Inflammatory macrophage (primary cell): ENCODE data around the gene ZNF526.

Experiments used
- DNase-seq, 2 donors: peaks; one replicate each; pipeline ENCODE4 v3.0.0-alpha.2; 2020 to 2022

ZNF526 gene

DNA sequence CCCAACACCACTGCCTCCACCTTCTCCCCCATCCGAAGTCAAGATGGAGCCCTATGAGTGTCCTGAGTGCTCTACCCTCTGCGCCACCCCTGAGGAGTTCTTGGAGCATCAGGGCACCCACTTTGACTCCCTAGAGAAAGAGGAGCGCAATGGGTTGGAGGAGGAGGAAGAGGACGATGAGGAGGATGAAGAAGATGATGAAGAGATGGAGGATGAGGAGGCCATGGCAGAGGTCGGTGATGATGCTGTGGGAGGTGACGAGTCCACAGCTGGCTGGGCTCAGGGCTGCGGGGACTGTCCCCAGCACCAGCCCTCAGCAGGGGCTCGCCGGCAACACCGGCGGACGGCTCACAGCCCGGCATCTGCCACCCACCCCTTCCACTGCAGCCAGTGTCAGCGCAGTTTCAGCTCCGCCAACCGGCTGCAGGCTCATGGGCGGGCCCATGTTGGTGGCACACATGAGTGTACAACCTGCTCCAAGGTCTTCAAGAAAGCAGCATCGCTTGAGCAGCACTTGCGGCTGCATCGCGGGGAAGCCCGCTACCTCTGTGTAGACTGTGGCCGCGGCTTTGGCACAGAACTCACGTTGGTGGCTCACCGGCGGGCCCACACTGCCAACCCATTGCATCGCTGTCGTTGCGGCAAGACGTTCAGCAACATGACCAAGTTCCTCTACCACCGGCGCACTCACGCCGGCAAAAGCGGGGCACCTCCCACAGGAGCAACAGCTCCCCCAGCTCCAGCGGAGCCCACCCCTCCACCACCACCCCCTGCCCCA lies 5.0 kb downstream of the ZNF526 start:
- no peak for DNase-seq

DNA sequence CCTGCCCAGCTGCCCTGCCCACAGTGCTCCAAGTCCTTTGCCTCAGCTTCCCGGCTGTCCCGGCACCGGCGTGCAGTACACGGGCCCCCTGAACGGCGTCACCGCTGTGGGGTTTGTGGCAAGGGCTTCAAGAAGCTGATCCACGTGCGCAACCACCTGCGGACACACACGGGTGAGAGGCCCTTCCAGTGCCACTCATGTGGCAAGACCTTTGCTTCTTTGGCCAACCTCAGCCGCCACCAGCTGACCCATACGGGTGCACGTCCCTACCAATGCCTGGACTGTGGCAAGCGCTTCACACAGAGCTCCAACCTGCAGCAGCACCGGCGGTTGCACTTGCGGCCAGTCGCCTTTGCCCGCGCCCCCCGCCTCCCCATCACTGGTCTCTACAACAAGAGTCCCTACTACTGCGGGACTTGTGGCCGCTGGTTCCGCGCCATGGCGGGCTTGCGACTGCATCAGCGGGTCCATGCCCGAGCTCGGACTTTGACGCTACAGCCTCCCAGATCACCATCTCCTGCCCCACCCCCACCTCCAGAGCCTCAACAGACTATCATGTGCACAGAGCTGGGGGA lies 5.7 kb downstream of the ZNF526 start:
- DNase-seq: no peak

DNA sequence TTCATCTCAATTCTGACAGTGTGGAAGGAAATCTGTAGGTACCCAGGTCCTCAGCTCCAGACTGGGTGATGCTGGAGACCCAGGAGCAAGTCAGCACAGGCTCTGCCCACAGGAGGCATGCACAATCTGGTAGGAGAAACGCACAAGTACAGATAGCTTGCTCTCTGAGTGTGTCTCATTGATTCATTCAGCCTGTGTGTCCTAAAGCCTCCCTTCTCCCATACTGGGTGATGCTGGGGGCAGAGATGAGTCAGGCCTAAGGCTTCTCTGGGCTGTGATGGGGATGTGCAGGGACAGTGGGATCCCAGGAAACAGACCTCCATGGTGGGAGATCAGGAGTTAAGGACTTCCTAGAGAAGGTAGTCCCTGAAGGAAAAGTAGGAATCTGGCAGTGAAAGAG lies 6.8 kb downstream of the ZNF526 start:
- DNase-seq: no peak

DNA sequence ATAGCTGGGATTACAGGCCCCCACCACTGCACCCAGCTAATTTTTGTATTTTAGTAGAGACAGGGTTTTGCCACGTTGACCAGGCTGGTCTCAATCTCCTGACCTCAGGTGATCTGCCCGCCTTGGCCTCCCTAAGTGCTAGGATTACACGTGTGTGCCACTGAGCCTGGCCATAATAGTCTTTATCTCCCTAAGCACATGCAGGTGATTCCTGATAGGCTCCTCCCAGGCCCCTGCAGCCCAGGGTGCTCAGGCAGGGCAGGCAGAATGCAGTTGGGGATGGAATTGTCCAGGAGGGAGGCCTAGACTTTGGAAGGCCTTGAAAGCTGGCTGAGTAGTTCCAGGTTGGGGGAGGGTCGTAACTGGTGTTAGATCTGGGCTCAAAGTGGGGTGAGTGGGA lies 8.5 kb downstream of the ZNF526 start:
- DNase-seq: no peak

DNA sequence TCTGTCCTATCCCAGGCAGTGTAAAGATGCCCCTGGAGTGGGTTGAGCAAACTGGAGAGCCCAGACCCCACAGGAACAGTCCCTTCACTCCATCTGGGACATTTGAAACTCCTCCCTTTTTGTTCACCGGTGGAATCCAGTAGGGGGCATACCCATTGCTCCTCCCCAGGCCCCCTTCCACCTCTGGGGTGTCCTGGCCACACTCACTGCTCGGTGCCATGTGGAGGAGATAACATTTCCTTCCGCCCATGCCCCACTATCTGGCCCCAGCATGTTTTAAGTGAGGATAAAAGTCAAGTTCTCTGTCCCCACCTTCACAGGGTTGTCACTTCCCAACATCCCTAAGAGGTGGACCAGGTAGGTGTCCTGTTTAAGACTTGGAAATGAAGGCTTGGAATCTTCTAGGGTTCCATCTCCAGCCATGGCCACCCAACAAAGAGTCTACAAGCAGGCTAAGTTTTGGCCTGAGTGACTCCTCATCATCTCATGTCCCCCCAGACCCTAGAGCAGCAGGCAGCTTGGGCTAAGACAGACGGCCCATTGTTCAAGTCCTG lies 9.3 kb downstream of the ZNF526 start:
- no peak for DNase-seq

DNA sequence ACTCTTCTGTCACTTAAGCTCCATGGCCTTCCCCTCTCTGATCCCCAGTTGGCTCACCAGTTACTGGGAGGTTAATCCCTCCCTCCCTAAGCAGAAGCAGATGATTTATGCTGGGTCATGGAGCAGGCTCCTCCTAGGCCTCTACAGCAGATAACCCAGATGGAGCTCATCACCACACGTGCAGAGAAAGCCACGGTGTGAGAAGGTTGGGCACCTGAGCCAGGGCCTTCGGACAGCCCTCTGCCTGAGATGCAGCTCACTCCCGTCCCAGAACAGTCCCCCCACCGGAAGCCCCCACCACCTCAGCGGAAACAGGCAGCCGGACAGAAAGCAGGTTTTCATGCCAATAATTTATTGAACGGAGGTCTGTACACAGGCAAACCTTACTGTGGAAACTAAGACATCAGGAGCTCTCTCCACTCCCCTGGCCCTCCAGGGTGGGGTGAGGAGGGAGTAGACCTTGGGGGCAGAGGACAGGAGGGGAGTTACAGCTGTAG lies 9.8 kb downstream of the ZNF526 start:
- DNase-seq: no peak

DNA sequence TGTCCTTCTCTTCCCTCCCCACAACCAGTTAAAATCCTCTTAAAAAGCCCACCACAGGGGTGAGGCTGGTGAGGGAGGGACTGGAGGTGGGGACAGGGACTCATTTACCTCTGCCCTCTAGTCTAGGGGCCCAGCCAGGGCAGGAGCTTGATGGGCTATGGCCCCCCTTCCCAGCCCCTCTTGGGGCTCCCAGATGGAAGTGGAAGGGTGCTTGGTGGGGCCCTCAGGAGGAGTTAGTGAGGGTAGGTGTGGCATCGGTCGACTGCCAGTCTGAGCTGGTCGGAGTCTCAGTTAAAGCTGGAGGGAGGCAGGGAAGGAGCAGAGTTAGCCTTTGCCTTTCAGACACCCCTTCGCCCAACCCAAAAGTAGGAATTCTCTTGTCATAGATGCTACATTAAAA lies 10.5 kb downstream of the ZNF526 start:
- no peak for DNase-seq

DNA sequence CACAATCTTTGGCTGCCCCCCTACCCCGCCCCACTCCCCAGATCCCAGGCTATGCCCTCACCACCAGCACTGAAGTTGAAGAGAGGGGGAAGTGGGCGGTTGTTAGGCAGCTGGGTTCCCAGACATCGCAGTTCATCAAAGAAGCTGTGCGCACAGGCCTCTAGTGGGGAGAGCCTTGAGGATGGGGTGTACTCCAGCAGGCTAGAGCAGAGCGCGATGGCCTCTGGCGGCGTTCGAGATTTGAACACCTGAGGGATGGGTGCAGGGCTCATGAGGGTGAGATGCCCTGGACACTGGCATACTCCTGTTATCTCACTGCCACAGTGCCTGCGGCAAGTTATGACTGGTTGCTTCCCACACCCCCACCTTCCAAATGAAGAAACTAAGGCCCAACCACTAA lies 12.3 kb downstream of the ZNF526 start:
- no peak for DNase-seq

DNA sequence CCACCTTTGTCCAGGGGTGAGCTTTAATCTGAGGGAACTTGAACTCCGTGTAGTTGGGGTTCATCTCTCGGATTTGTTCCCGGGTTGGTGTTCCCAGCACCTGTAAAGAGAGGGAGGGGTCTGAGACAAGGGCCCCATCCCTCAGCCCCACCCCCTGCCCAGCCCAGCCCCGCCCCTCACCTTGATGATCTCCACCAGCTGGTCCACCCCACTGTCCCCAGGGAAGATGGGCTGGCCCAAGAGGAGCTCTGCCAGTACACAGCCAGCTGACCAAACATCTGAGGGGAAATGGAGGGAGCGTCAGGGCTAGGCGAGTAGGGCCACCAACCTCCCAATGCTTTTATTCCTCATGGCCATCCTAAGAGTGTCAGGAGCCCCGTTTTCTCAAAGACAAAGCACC lies 13.0 kb downstream of the ZNF526 start:
- no peak for DNase-seq

DNA sequence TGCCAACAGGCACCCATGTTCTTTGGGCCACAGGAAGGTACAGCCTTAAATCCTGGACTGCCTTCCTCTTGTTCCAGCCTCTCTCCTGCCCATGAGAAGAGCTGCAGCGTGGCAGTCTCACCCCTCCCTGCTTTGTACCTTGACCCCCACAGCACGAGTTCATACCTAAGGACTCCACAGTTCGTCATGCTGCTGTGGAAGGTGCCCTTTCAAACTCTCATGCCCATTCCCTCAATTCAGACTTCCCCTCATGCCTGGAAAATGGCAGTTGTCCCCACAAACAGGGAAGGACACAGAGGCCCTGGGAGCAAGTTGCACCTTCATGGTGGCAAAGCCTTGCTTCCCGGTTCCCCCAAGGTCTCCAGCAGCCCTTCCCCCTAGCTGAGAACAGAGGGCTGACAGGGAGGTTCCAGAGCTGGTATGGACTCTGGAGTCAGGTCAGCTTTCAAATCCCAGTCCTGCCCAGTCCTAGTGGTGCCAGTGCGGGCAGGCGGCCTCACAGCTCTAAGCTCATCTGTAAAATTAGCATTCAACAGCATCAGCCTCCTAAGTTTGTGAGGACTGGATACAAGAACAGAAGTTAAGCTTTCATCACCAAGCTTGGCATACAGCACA lies 13.7 kb downstream of the ZNF526 start:
- no peak for DNase-seq

DNA sequence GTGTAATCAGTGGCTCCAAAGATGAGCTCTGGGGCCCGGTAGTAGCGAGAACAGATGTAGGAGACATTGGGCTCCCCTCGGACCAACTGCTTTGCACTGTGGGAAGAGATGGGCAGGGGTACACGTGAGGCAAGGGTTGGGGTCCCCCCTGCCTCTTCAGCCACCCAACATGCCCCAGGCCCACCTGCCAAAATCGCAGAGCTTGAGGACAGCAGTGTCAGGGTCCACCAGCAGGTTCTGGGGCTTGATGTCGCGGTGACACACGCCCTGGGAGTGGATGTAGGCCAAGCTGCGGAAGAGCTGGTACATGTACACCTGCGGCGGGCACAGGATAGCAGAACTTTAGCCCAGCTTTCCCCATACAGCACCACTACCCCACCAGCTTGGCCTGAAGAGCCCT lies 14.3 kb downstream of the ZNF526 start:
- no peak for DNase-seq

DNA sequence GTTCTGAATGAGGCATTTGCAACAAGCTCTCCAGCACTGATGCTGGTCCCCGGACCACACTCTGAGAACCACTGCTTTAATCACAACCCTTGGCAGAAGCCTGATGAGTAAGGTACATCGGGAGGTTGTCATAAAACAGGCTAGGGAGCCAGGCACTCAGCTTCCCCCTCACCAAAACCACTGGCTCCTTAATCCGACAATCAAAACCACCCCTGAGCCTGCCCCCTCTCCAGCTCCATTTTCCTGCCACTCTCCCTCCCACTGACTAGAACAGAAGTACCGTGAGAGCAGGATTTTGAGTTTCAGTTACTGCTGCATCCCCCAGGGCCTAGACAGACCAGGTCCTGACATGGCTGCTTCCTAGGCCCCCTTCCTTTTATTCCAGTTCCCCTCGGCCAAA lies 15.1 kb downstream of the ZNF526 start:
- DNase-seq: no peak

DNA sequence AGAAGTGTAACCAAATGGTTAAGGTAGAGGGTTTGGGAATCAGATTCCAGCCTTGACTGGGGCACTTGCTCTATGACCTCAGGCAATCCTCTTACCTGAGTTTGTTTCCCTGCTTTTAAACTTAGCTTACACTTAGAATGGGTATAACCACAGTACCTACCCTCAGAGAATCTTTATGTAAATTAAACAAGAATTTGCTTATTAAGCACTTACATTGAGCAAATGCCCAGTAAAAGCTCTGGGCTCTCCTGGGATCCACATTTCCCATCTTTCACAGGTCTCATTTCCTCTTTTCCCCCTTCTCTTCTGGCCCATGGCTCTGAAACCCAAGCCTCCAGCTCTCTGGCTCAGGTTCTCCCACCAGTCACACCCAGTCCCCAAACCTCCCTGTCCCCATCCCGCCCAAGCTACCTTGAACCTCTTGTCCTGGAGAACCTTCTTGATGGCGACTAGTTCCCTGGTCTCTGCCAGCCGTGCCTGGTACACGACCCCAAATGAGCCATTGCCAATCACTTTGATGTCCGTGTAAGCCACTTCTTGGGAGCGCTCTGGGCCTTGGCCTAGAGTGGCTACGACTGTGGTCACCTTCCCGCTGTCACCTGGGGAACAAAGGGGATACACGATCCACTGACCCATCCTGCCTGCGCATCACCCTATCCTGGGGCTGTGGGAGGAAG lies 19.6 kb downstream of the ZNF526 start:
- DNase-seq: no peak

DNA sequence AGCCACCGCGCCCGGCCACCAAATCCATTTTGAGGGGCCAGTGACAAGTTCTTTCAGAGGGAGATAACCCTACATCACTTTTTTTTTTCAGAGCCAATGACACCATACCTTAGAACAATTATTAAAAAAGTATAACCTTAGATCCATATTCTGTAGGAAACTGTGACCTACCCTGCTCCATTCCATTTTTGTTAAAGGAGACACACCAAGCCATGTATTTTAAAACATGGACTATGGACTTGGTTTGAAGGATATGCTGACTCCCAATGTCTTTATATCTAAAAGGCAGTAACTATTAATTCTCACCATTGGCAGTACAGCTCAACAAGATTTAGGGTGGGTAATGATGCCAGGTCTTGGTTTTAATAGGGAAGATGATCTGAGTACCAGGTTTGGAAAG lies 21.2 kb downstream of the ZNF526 start:
- DNase-seq: no peak

DNA sequence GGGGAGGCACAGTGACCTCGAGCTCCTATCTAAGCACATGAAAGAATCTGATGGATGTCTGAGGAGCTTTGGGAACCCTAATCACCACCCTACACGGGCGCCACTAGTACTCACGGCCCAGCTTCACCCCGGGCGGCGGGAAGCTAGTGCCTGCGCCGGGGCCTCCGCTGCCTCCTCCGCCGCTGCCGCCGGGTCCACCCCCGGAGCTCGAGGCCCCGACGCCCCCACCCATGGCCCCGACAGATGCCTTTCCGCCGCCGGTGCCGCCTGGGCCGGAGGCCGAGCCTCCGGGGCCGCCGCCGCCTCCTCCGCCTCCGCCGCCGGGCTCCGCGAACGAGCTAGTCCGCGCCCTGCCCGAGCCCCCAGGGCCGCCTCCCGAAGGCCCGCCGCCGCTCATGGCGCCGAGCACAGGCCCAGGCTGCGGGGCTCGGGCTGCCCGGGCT lies 22.0 kb downstream of the ZNF526 start:
- DNase-seq: no peak

DNA sequence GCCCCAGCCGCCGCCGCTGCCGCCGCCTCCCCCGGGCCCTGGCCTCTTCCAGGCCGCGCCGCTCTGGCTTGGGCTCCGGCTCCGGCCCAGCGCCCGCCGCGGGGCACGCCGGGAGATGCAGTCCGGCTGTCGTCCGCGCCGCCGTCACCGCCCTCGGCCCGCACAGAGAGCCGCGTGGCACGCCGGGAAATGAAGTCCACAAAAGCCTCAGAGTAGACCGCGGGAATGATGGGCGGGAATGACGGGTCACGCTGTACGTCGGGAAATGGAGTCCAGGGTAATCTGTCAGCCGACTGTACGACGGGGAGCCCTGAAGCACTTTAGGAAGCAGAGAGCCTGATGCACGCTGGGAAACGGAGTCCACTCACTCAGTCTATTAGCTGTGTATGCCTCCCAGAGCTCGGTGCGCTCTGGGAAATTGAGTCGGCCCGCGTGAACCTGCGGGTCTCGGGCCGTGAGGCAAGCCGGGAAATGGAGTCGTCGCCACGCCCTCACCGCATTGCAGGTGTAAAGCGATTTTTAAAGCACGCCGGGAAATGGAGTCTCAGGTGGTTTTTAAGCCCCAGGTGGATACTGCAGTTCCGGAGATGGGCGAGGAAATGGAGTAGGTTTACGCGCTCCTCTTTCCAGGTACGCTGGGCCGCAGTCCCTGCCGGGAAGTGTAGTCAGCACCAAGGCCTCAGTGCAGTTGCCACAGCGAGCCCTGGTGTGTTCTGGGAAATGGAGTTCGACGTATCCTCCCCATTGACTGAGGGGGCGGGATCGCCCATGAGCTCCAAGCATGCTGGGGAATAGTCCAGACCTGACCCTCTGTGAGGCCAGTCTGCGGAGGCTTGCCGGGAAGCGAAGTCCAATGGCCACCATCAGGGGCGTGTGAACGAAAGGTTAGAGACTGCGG lies 22.6 kb downstream of the ZNF526 start, which contains the start of gene GSK3A:
Gene GSK3A, minus strand, starts transcription at position 91 of the 898 bp plus-strand sequence. CDS start 137 bp downstream, outside the sequence.
- peak; percentile 99 for DNase-seq

DNA sequence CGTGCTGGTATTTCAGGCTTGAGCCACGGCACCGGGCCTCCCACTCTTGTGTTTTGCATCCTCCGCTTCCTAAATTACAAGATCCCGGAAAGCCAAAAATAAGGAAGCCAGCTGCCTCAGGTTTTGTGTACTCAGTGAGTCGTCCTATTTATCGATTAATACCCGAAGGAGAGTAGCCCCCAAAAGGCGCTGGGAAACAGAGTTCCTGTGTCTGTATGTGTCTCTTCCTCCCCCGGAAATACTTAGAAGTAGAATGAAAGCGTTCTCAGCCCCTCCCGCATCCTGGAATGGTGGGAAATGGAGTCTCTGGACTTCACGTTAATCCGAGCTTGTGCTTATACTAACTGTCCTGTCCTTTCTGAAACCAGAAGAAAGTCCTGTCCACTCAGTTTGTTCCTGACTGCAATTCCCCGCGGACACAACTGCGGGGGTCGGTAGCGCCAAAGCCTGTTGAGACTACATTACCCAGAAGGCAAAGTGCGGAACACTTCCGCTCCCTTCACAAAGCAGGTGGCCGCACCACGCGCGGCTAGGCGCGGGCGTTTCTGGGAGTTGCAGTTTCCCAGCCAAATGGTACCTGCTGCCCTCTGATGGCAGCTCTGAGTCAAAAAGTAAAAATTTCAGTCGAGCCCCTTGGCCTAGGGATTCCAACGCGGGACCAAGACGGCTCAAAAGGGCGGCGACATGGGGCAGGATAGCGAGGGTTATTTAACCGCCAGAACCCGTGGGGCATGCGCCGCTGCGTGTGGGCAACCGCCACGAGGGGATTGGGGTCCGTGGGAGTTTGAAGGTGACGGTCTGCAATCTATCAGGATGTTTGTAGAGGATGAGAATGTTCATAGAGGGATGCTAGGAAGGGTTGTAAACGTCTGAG lies 24.5 kb downstream of the ZNF526 start:
- peak; percentile 94 to 96 for DNase-seq

DNA sequence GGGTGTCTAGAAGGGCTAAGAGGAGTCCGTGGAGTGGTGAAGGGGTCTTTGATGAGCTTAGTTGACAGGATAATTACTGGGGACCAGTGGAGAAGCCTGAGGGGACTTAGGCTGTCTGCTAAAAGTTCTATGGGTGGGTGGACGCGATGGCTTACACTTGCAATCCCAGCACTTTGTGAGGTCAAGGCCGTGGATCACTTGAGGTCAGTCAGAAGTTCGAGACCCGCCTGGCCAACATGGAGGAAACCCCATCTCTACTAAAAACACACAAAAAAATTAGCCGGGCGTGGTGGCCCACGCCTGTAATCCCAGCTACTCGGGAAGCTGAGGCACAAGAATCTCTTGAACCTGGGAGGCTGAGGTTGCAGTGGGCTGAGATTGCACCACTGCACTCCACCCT lies 25.1 kb downstream of the ZNF526 start:
- DNase-seq: no peak

DNA sequence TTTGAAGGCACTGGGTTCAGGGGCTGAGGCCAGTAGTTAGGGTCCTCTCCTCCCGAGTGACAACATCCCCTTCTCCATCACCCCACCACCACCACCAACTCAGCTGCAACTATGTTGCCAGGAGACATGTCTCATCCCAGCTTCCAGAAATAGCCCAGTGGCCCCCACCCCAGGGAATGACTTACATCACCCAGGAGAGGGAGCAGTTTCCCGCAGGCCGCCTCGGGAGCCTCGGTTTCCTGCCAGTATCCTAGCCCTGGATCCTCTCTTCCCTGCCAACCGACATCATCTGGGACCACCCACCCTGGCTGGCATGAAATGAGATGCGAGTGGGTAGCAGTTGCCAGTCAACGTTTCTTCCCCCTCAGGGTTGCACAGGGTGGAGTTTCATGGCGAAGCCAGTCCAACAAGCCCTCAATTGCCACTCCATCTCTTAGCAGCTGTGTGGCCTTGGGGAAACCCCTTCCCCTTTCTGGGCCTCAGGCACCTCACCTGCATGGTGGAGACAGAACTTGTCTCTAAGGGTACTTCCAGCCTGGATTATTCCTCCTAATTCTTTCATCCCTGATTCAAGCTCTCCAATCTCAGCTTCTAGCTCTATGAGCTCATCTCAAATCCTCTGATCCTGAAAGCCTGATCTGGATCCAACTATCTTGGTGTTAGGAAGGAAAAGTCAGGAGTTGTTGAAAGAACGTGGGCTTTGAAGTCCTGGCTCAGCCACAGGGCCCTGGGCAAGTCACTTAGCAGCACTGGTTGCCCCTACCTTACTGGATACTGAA lies 26.2 kb downstream of the ZNF526 start:
- DNase-seq: no peak
